PC-3 (cell line): ENCODE results near the gene AAMP. TPM values are rescaled to one million over a fixed set of nuclear protein-coding genes. Genes with fewer than 3 reads are reported as not detected.

Source experiments
- ATAC-seq: fragments of 200-7000 bp; cut with Tn5 transposase; 2 replicates; pipeline ENCODE4 v1.9.1; 2020; ENCODE audit warnings: mild to moderate bottlenecking, moderate library complexity
- BruUV-seq: library from RNA; stranded (reverse); fragments of 400-500 nt; replicated peaks from 2 replicates; lab custom pipeline; 2021; lab: Mats Ljungman, UMichigan
- CTCF ChIA-PET: fragments of 300-600 bp; sonication (Branson Sonifier 250); formaldehyde crosslinking; loops from one replicate; lab custom pipeline; 2022; ENCODE audit warnings: antibody characterized with exemption; lab: Charles Lee
- POLR2A ChIA-PET: fragments of 300-600 bp; sonication (Branson Sonifier 250); formaldehyde crosslinking; loops from one replicate; lab custom pipeline; 2022; ENCODE audit warnings: antibody characterized with exemption; ENCODE audit not compliant: unreplicated experiment; lab: Charles Lee
- DNase-seq: peaks from one replicate; pipeline ENCODE4 v3.0.0-alpha.2; 2015
- H2AFZ ChIP-seq: fragments of 300-600 bp; sonication (generic); 2 replicates; pipeline ENCODE4 v1.6.0; 2016; ENCODE audit warnings: antibody characterized with exemption, low read length
- H3F3A ChIP-seq: fragments of 300-600 bp; sonication (generic); one replicate; pipeline ENCODE4 v1.6.0; 2017; ENCODE audit warnings: antibody characterized with exemption, low read length, control low read depth, mild to moderate bottlenecking; ENCODE audit not compliant: unreplicated experiment
- H3K27ac ChIP-seq: fragments of 300-600 bp; sonication (generic); 2 replicates; pipeline ENCODE4 v1.5.1; 2016; ENCODE audit warnings: mild to moderate bottlenecking, low read length
- H3K27me3 ChIP-seq: fragments of 300-600 bp; sonication (generic); 2 replicates; pipeline ENCODE4 v1.6.1; 2016; ENCODE audit warnings: low read length, mixed read lengths
- H3K36me3 ChIP-seq: fragments of 300-600 bp; sonication (generic); 2 replicates; pipeline ENCODE4 v1.6.1; 2016; ENCODE audit warnings: low read depth, mixed run types, low read length, mixed read lengths
- H3K4me1 ChIP-seq: fragments of 300-600 bp; sonication (generic); 2 replicates; pipeline ENCODE4 v1.5.1; 2016; ENCODE audit warnings: low read length; ENCODE audit not compliant: insufficient read depth
- H3K4me2 ChIP-seq: fragments of 300-600 bp; sonication (generic); 2 replicates; pipeline ENCODE4 v1.6.0; 2016; ENCODE audit warnings: low read length
- H3K4me3 ChIP-seq: fragments of 300-600 bp; sonication (generic); 2 replicates; pipeline ENCODE4 v1.5.1; 2016; ENCODE audit warnings: mild to moderate bottlenecking, low read length, mixed read lengths
- H3K79me2 ChIP-seq: fragments of 300-600 bp; sonication (generic); 2 replicates; pipeline ENCODE4 v1.6.1; 2017; ENCODE audit warnings: low read length, mixed read lengths
- H3K9ac ChIP-seq: fragments of 300-600 bp; sonication (generic); 2 replicates; pipeline ENCODE4 v1.6.0; 2016; ENCODE audit warnings: mild to moderate bottlenecking, low read length
- H3K9me2 ChIP-seq: fragments of 300-600 bp; sonication (generic); replicated peaks from 2 replicates; pipeline ENCODE4 v1.6.1; 2016; ENCODE audit warnings: mixed run types, low read length, mixed read lengths
- H3K9me3 ChIP-seq: fragments of 300-600 bp; sonication (generic); 2 replicates; pipeline ENCODE4 v1.6.1; 2016; ENCODE audit warnings: low read length, mixed read lengths
- H4K20me1 ChIP-seq: fragments of 300-600 bp; sonication (generic); 2 replicates; pipeline ENCODE4 v1.6.1; 2016; ENCODE audit warnings: low read length, mixed read lengths
- EZH2 ChIP-seq: fragments of 300-600 bp; sonication (generic); IDR thresholded peaks from one replicate; pipeline ENCODE4 v1.6.1; 2017; ENCODE audit warnings: antibody characterized with exemption, mild to moderate bottlenecking, low read length; ENCODE audit not compliant: unreplicated experiment
- EZH2phosphoT487 ChIP-seq: fragments of 300-600 bp; sonication (generic); IDR thresholded peaks from 2 replicates; pipeline ENCODE4 v1.6.1; 2018; ENCODE audit warnings: mild to moderate bottlenecking, antibody characterized with exemption, low read length, borderline replicate concordance
- intact Hi-C: fragments of 100-400 bp; cut with micrococcal nuclease; formaldehyde crosslinking; loops from 2 replicates; pipeline ENCODE4 v1.9.0; 2023
- total RNA-seq: library from RNA; depleted of rRNA; stranded (reverse); fragments of >200 nt; gene quantifications from 2 replicates; pipeline ENCODE4 v1.2.3, GENCODE V29; 2014
- TF ChIP-seq, protein P1 (sequence below): fragments of 300-600 bp; sonication (generic); conservative IDR thresholded peaks from 2 replicates; pipeline ENCODE4 v1.5.1; 2017; ENCODE audit warnings: antibody characterized with exemption, low read depth, mild to moderate bottlenecking, low read length

The AAMP gene
- total RNA-seq, 1 experiment from 2014 or later = 272 TPM

DNA sequence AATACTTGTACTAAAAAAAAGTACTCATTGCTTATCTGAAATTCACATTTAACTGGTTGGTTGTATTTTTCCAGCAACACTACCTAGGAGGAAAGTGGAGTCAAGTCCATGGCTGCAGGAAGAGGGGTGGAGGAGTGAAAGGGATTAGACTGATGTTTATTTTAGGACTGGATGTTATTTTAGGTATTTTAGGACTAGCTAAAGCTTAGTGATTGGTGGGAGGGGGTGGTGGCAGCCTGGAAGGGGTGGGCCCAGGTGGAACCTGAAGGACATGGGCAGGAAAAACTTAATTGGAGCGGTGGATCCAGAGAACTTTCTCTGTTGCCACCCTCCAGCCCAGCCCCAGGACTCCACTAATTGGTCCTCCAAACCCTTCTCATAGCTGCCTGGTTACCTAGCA is 26.3 kb upstream of the AAMP start:
- ChIA-PET POLR2A (no interaction called here), CTCF (no interaction called here)
- TF ChIP-seq, protein P1, sequence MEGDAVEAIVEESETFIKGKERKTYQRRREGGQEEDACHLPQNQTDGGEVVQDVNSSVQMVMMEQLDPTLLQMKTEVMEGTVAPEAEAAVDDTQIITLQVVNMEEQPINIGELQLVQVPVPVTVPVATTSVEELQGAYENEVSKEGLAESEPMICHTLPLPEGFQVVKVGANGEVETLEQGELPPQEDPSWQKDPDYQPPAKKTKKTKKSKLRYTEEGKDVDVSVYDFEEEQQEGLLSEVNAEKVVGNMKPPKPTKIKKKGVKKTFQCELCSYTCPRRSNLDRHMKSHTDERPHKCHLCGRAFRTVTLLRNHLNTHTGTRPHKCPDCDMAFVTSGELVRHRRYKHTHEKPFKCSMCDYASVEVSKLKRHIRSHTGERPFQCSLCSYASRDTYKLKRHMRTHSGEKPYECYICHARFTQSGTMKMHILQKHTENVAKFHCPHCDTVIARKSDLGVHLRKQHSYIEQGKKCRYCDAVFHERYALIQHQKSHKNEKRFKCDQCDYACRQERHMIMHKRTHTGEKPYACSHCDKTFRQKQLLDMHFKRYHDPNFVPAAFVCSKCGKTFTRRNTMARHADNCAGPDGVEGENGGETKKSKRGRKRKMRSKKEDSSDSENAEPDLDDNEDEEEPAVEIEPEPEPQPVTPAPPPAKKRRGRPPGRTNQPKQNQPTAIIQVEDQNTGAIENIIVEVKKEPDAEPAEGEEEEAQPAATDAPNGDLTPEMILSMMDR = no peak
- no peak for TF ChIP-seq EZH2
- no peak for TF ChIP-seq EZH2phosphoT487
- H2AFZ ChIP-seq = no peak overlapping the region
- peaks cover 28% of the 10 kb centered on the region for H3K4me1 ChIP-seq
- intact Hi-C loops = no loop called here
- no peaks in the 10 kb centered on the region for H3F3A ChIP-seq
- H4K20me1 ChIP-seq = no peaks in the 10 kb centered on the region
- H3K9me2 ChIP-seq = no peaks in the 10 kb centered on the region
- DNase-seq (no peak), ATAC-seq (no peak)
- no peak overlapping the region for H3K27ac ChIP-seq
- no TSS peak for BruUV-seq
- H3K9ac ChIP-seq = no peak overlapping the region
- H3K36me3 ChIP-seq = no peaks in the 10 kb centered on the region
- no peak overlapping the region for H3K4me2 ChIP-seq
- peaks cover 10% of the 10 kb centered on the region for H3K79me2 ChIP-seq
- H3K9me3 ChIP-seq = no peaks in the 10 kb centered on the region
- no peak overlapping the region for H3K4me3 ChIP-seq
- H3K27me3 ChIP-seq = no peaks in the 10 kb centered on the region

DNA sequence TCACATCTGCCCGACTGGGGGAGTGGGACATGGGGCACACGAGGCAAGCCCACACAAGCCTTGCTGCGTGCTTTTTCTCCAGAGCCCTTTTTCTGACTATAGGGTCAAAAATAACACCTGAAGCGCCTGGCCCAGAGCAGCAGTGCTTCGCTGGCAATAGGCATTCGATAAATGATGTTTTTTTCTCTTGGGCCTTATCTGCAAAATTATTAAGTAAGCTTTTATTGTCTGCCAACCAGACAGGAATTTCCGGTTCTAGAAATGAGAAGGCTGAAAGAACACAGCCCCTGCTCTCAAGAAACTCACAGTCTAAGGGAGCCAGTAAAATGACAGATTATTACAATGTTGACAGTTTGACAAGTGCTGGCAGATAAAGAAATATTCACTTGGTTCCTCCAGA is 25.1 kb upstream of the AAMP start:
- TF ChIP-seq, protein P1 = no peak
- no peak for TF ChIP-seq EZH2phosphoT487
- no peak for TF ChIP-seq EZH2
- Histone ChIP-seq H2AFZ (peak overlapping the region; percentile 37; the same call in 1 of the 2 replicates), H3K27ac (peak overlapping the region; percentile 32), H3K9me2 (no peaks in the 10 kb centered on the region), H3K4me3 (no peak overlapping the region), H3F3A (no peaks in the 10 kb centered on the region), H3K4me2 (peak overlapping the region; percentile 39), H3K36me3 (no peaks in the 10 kb centered on the region), H3K9me3 (no peaks in the 10 kb centered on the region), H3K4me1 (peaks cover 33% of the 10 kb centered on the region), H3K9ac (no peak overlapping the region), H3K27me3 (no peaks in the 10 kb centered on the region), H4K20me1 (no peaks in the 10 kb centered on the region), H3K79me2 (peaks cover 22% of the 10 kb centered on the region)
- DNase-seq = peak; percentile 81
- ChIA-PET CTCF (interaction anchor here (0.5 to 0.8 kb wide), 2 partner anchors 101 kb away, joined by 3 to 5 read pairs; no protein-coding TSS in a partner anchor), POLR2A (no interaction called here)
- intact Hi-C loops = no loop called here
- peak; percentile 19; the same call in 1 of the 2 replicates for ATAC-seq
- BruUV-seq = no TSS peak

DNA sequence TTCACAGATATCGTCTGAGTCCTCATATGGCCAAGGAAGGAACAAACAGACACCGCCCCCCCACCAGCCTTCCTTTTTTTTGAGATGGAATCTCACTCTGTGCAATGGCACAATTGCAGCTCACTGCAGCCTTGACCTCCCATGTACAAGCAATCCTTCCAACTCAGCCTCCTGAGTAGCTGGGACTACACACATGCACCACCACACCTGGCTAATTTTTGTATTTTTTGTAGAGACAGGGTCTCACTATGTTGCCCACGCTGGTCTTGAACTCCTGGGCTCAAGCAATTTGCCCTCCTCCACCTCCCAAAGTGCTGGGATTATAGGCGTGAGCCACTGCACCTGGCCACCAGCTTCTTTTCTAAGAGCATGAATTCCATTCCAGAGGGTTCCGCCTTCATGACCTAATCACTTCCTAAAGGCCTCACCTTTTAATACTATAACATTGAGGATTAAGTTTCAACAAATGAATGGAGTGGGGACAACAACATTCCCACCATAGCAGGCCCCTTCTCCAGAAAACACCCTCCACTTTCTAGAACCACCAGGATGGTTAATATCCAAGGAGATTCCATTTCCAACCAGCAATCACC is 24.6 kb upstream of the AAMP start:
- Histone ChIP-seq H3K9me2 (no peaks in the 10 kb centered on the region), H3K36me3 (no peaks in the 10 kb centered on the region), H3F3A (no peaks in the 10 kb centered on the region), H3K79me2 (peaks cover 27% of the 10 kb centered on the region), H3K9ac (no peak overlapping the region), H3K4me1 (peaks cover 36% of the 10 kb centered on the region), H3K4me3 (no peak overlapping the region), H3K27me3 (no peaks in the 10 kb centered on the region), H3K9me3 (no peaks in the 10 kb centered on the region), H3K4me2 (peak overlapping the region; percentile 39), H3K27ac (peak overlapping the region; percentile 32), H2AFZ (peak overlapping the region; percentile 37; the same call in 1 of the 2 replicates), H4K20me1 (no peaks in the 10 kb centered on the region)
- no peak for ATAC-seq
- intact Hi-C loops = no loop called here
- ChIA-PET CTCF (interaction anchor here (0.8 kb wide), 1 partner anchor 102 kb away, joined by 5 read pairs; no protein-coding TSS in a partner anchor), POLR2A (no interaction called here)
- BruUV-seq = no TSS peak
- no peak for TF ChIP-seq EZH2phosphoT487
- TF ChIP-seq, protein P1 = no peak
- no peak for TF ChIP-seq EZH2
- DNase-seq = no peak
